Endothelial cell of umbilical vein (primary cell): ENCODE measurements around the gene GRM7. TPM values are rescaled to one million over a fixed set of nuclear protein-coding genes. Genes with fewer than 3 reads are reported as not detected.

Experiments
- BruUV-seq: library from RNA; stranded (reverse); fragments of 400-500 nt; replicated peaks from 2 replicates; lab custom pipeline; 2021; lab: Mats Ljungman, UMichigan
- CTCF ChIA-PET: fragments of 300-600, 350-600 bp; sonication (Branson Sonifier 250); formaldehyde crosslinking; loops from one replicate; lab custom pipeline; 2021; ENCODE audit warnings: antibody characterized with exemption, inconsistent platforms; lab: Charles Lee
- POLR2A ChIA-PET: fragments of 300-600, 350-600 bp; sonication (Branson Sonifier 250); formaldehyde crosslinking; loops from one replicate; lab custom pipeline; 2021; ENCODE audit warnings: antibody characterized with exemption, inconsistent platforms; lab: Charles Lee
- DNase-seq: peaks from one replicate; pipeline ENCODE4 v3.0.0-alpha.2; 2011; ENCODE audit warnings: low read depth, low spot score
- FAIRE-seq: peaks from 2 replicates; lab custom pipeline; 2011; peaks lifted over from hg19 to GRCh38; lab: Jason Lieb, UNC
- H2AFZ ChIP-seq: 2 replicates; pipeline ENCODE4 v1.6.0; 2012; ENCODE audit warnings: low read depth, low read length, control low read depth, inconsistent platforms
- H3K27ac ChIP-seq: 2 replicates; pipeline ENCODE4 v1.5.1; 2011; ENCODE audit warnings: low read depth, mild to moderate bottlenecking, control low read depth, low read length, moderate library complexity; ENCODE audit not compliant: insufficient read depth
- H3K27me3 ChIP-seq, 2 experiments: 2 replicates each; pipeline versions ENCODE4 v1.6.0 to v1.6.1; 2011; ENCODE audit warnings: low read length in 2 of 2, mixed read lengths in 1 of 2; ENCODE audit not compliant: control insufficient read depth in 2 of 2, insufficient read depth in 2 of 2
- H3K36me3 ChIP-seq, 2 experiments: 2 replicates in 1 of 2; 3 replicates in 1 of 2; pipeline ENCODE4 v1.5.1; 2011; ENCODE audit warnings: low read length in 2 of 2, mild to moderate bottlenecking in 1 of 2, moderate library complexity in 1 of 2; ENCODE audit not compliant: control insufficient read depth in 2 of 2, insufficient read depth in 2 of 2; ENCODE audit errors: extremely low read depth in 1 of 2
- H3K4me1 ChIP-seq: 3 replicates; pipeline ENCODE4 v1.5.1; 2011; ENCODE audit warnings: mild to moderate bottlenecking, low read length; ENCODE audit not compliant: control insufficient read depth, insufficient read depth; ENCODE audit errors: extremely low read depth
- H3K4me2 ChIP-seq: 2 replicates; pipeline ENCODE4 v1.6.1; 2011; ENCODE audit warnings: low read length, control low read depth, mixed read lengths; ENCODE audit not compliant: insufficient read depth
- H3K4me3 ChIP-seq, 3 experiments: fragments of 200-600 bp in 1 of 3; sonication (generic), shearing (Covaris generic) in 1 of 3; replicated peaks in 1 of 3; 2 replicates each; pipeline ENCODE4 v1.5.1; 2011 to 2016; ENCODE audit warnings: control low read depth in 3 of 3, low read length in 3 of 3, mild to moderate bottlenecking in 2 of 3, inconsistent platforms in 1 of 3, low read depth in 1 of 3, moderate library complexity in 1 of 3; ENCODE audit not compliant: insufficient read depth in 1 of 3
- H3K79me2 ChIP-seq: 2 replicates; pipeline ENCODE4 v1.6.0; 2012; ENCODE audit warnings: low read length, inconsistent platforms; ENCODE audit not compliant: control insufficient read depth, insufficient read depth
- H3K9ac ChIP-seq: replicated peaks from 2 replicates; pipeline ENCODE3; 2011; ENCODE audit warnings: low read length, control low read depth; ENCODE audit not compliant: insufficient read depth; ENCODE audit errors: extremely low read depth
- H3K9me1 ChIP-seq: replicated peaks from 3 replicates; pipeline ENCODE4 v1.6.0; 2011; ENCODE audit warnings: mild to moderate bottlenecking, low read length; ENCODE audit not compliant: control insufficient read depth, insufficient read depth; ENCODE audit errors: extremely low read depth
- H3K9me3 ChIP-seq: replicated peaks from 2 replicates; pipeline ENCODE4 v1.5.1; 2012; ENCODE audit warnings: low read length, inconsistent platforms; ENCODE audit not compliant: control insufficient read depth, insufficient read depth
- H4K20me1 ChIP-seq: replicated peaks from 2 replicates; pipeline ENCODE3; 2011; ENCODE audit warnings: mild to moderate bottlenecking, low read length; ENCODE audit not compliant: control insufficient read depth, insufficient read depth; ENCODE audit errors: extremely low read depth
- CTCF ChIP-seq, 2 donors: IDR thresholded peaks; 1 replicate in 1 of 2; 2 replicates in 1 of 2; pipeline ENCODE4 v1.5.1; 2011; ENCODE audit warnings: low read length in 2 of 2, mild to moderate bottlenecking in 2 of 2, moderate library complexity in 2 of 2, control low read depth in 1 of 2, inconsistent platforms in 1 of 2, low read depth in 1 of 2; ENCODE audit not compliant: insufficient read depth in 1 of 2; ENCODE audit errors: extremely low read depth in 1 of 2
- EZH2 ChIP-seq: IDR thresholded peaks from 2 replicates; pipeline ENCODE4 v1.6.1; 2012; ENCODE audit warnings: borderline replicate concordance, low read depth, mild to moderate bottlenecking, moderate library complexity, low read length, inconsistent platforms; ENCODE audit not compliant: severe bottlenecking
- FOS ChIP-seq: IDR thresholded peaks from 2 replicates; pipeline ENCODE4 v1.6.1; 2011; ENCODE audit warnings: mild to moderate bottlenecking, low read length, moderate library complexity, borderline replicate concordance; ENCODE audit not compliant: insufficient read depth
- GATA2 ChIP-seq: IDR thresholded peaks from 2 replicates; pipeline ENCODE4 v1.7.0; 2011; ENCODE audit warnings: low read depth, mild to moderate bottlenecking, moderate library complexity, mixed read lengths, low read length; ENCODE audit not compliant: insufficient read length, insufficient read depth
- MAX ChIP-seq: IDR thresholded peaks from 2 replicates; pipeline ENCODE4 v1.6.1; 2011; ENCODE audit not compliant: insufficient read depth, insufficient read length
- POLR2A ChIP-seq: IDR thresholded peaks from 2 replicates; pipeline ENCODE4 v1.6.1; 2012; ENCODE audit warnings: low read depth, mild to moderate bottlenecking, control low read depth, low read length
- POLR2AphosphoS5 ChIP-seq: IDR thresholded peaks from 2 replicates; pipeline ENCODE4 v1.6.1; 2012; ENCODE audit warnings: low read depth, mild to moderate bottlenecking, control low read depth, low read length, moderate library complexity; ENCODE audit not compliant: insufficient read depth
- dilution Hi-C: fragments of 300-500 bp; cut with MboI; formaldehyde crosslinking; loops from one replicate; pipeline ENCODE4 v1.15.0; 2019; ENCODE audit warnings: low sequenced_read_pairs; ENCODE audit not compliant: extremely low pct_ligation_motif_present
- intact Hi-C: fragments of 100-400 bp; cut with micrococcal nuclease; formaldehyde crosslinking; loops from one replicate; pipeline ENCODE4 v1.10.0; 2022
- polyA plus RNA-seq, 4 experiments: library from polyadenylated mRNA; depleted of rRNA in 3 of 4; stranded (reverse) in 3 of 4; unstranded in 1 of 4; fragments of >200 nt; gene quantifications; 2 replicates each; pipeline versions ENCODE4 v1.2.1 to v1.2.3, GENCODE V29; 2011 to 2012; ENCODE audit warnings: missing spikeins in 1 of 4
- total RNA-seq: library from RNA; stranded (reverse); gene quantifications from 2 replicates; pipeline ENCODE4 v1.2.3, GENCODE V29; 2021

GRM7 gene
- total and polyA plus RNA-seq, 2 donors (not counting 3 experiments of a cell fraction or from before 2014, with no cell fraction given), result 0.12 TPM; not detected in 1

- intact Hi-C loops (no loop called here), dilution Hi-C loops (no loop called here)
- ChIA-PET POLR2A (no interaction called here), CTCF (no interaction called here)
- Histone ChIP-seq H3K9ac (no peak overlapping the region), H3K4me2 (no peak overlapping the region), H3K9me3 (no peaks in the 10 kb centered on the region), H2AFZ (no peak overlapping the region), H3K27ac (no peak overlapping the region), H4K20me1 (no peaks in the 10 kb centered on the region), H3K79me2 (no peaks in the 10 kb centered on the region), H3K4me1 (no peaks in the 10 kb centered on the region), H3K9me1 (no peaks in the 10 kb centered on the region), H3K4me3 (no peak overlapping the region), H3K36me3 (no peaks in the 10 kb centered on the region), H3K27me3 (no peaks in the 10 kb centered on the region)
- DNase-seq, result no peak
- no peak for FAIRE-seq
- TF ChIP-seq CTCF (IDR thresholded peaks at IDR 0.05; ENCODE audit: extremely low read depth in 1 of 2, insufficient read depth in 1 of 2, low read depth in 1 of 2, low read length in 2 of 2) (no peak), FOS (no peak), GATA2 (no peak), POLR2AphosphoS5 (no peak), MAX (no peak), POLR2A (no peak), EZH2 (no peak)
- BruUV-seq, result no TSS peak
These were observed 609.0 kb downstream of the GRM7 start for GRCh38 chr3:7469866-7470265.
